Immature natural killer cell (primary cell): ENCODE data around the gene NRG2. TPM values are rescaled to one million over a fixed set of nuclear protein-coding genes. Genes with fewer than 3 reads are reported as not detected.

Experiments
- DNase-seq, 3 donors: peaks; one replicate each; pipeline ENCODE4 v3.0.0; 2022; ENCODE audit warnings: mixed read lengths in 1 of 3
- H3K27ac Mint-ChIP-seq, 6 donors: one replicate each; pipeline ENCODE4 v1.8.0; 2020; ENCODE audit warnings: mixed read lengths in 6 of 6, mild to moderate bottlenecking in 5 of 6, inconsistent platforms in 4 of 6, moderate library complexity in 3 of 6
- H3K27me3 Mint-ChIP-seq, 3 donors: one replicate each; pipeline ENCODE4 v1.8.0; 2020 to 2021; ENCODE audit warnings: low read depth in 3 of 3, mild to moderate bottlenecking in 3 of 3, mixed read lengths in 3 of 3, moderate library complexity in 3 of 3, inconsistent platforms in 1 of 3
- H3K36me3 Mint-ChIP-seq, 3 donors: one replicate each; pipeline ENCODE4 v1.8.0; 2020; ENCODE audit warnings: mixed read lengths in 3 of 3, inconsistent platforms in 2 of 3, mild to moderate bottlenecking in 2 of 3
- H3K4me1 Mint-ChIP-seq, 2 donors: one replicate each; pipeline ENCODE4 v1.8.0; 2020; ENCODE audit warnings: inconsistent platforms in 2 of 2, mild to moderate bottlenecking in 2 of 2, mixed read lengths in 2 of 2, moderate library complexity in 1 of 2
- H3K4me3 Mint-ChIP-seq, 5 donors: one replicate each; pipeline ENCODE4 v1.8.0; 2020; ENCODE audit warnings: mild to moderate bottlenecking in 5 of 5, mixed read lengths in 5 of 5, inconsistent platforms in 3 of 5, moderate library complexity in 3 of 5
- H3K9me3 Mint-ChIP-seq, 6 donors: one replicate each; pipeline ENCODE4 v1.8.0; 2020; ENCODE audit warnings: mild to moderate bottlenecking in 6 of 6, mixed read lengths in 6 of 6, inconsistent platforms in 4 of 6, moderate library complexity in 3 of 6
- polyA plus RNA-seq, 3 donors: library from polyadenylated mRNA; unstranded; fragments of 300-500 nt; fragmentation: Illumina TruSeq; gene quantifications; one replicate each; pipeline ENCODE4 v1.2.3, GENCODE V29; 2021

The NRG2 gene
- polyA plus RNA-seq, 3 donors from 2014 or later = 0.08 to 0.21 (median 0.08) TPM

DNA sequence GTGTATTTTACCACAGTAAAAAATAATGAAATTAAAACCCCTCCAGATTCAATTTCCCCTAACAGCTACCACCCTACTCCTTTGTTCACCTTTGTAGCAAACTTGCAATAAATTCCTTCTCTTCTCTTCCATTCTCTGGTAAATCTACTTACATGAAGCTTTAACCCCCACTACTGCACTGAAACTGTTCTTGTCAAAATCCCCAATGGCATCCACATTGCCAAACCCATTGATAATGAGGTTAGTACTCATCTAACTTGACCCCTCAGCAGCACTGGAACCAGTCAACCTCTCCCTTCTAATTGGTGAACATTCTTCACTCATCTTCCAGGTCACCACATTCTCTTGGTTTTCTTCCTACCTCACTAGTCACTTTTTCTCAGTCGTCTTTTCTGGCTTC is 29.6 kb downstream of the NRG2 start:
- Mint-ChIP-seq H3K27ac (no peak overlapping the region), H3K4me3 (no peak overlapping the region), H3K4me1 (no peaks in the 10 kb centered on the region), H3K36me3 (no peaks in the 10 kb centered on the region), H3K9me3 (no peaks in the 10 kb centered on the region), H3K27me3 (peaks cover 0 to 2% (median 0%) of the 10 kb centered on the region in 3 donors)
- DNase-seq = no peak

DNA sequence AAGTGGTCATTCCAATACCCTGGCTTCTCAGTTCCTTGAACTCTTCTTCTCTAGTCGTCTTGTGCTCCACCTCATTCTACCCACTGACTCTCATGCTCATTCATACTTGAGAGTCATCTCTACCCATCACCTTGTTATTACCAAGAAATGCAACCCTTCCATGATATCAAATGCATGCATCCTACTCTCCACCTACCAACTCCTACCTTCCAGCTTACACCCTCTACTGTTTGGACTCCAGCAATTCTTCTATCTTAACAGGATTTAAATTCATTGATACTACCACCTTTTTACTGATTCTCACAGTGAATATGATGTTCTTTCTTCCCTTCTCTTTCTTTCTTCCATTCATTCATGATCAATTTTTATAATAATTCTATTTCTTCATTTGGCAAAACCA is 30.7 kb downstream of the NRG2 start:
- H3K27ac Mint-ChIP-seq = no peak overlapping the region
- no peak overlapping the region for H3K4me3 Mint-ChIP-seq
- DNase-seq = no peak
- H3K4me1 Mint-ChIP-seq = no peaks in the 10 kb centered on the region
- no peaks in the 10 kb centered on the region for H3K9me3 Mint-ChIP-seq
- no peaks in the 10 kb centered on the region for H3K36me3 Mint-ChIP-seq
- peaks cover 0 to 2% (median 0%) of the 10 kb centered on the region in 3 donors for H3K27me3 Mint-ChIP-seq

DNA sequence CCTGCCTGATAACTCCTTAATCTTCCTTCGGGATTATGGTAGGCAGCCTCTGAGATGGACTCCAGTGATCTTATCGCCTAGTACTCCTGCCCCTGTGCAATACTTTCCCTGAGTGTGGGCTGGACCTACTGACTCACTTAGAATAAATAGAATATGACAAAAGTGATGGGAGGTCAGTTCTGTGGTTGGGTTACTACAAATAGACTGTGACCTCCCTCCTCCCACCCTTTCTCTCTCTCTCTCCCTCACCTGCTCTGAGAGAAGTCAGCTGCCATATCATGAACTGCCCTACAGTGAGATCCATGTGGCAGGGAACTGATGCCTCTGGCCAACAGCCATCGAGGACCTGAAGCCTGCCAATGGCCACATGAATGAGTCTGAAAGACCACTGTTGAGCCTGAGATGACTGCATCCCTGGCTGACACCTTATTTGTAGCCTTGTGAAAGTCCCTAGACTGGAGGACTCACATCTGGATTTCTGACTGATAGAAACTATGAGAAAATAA is 31.7 kb downstream of the NRG2 start:
- no peaks in the 10 kb centered on the region for H3K36me3 Mint-ChIP-seq
- no peaks in the 10 kb centered on the region for H3K9me3 Mint-ChIP-seq
- H3K27ac Mint-ChIP-seq = no peak overlapping the region
- peaks cover 0 to 2% (median 0%) of the 10 kb centered on the region in 3 donors for H3K27me3 Mint-ChIP-seq
- no peak for DNase-seq
- no peaks in the 10 kb centered on the region for H3K4me1 Mint-ChIP-seq
- no peak overlapping the region for H3K4me3 Mint-ChIP-seq

DNA sequence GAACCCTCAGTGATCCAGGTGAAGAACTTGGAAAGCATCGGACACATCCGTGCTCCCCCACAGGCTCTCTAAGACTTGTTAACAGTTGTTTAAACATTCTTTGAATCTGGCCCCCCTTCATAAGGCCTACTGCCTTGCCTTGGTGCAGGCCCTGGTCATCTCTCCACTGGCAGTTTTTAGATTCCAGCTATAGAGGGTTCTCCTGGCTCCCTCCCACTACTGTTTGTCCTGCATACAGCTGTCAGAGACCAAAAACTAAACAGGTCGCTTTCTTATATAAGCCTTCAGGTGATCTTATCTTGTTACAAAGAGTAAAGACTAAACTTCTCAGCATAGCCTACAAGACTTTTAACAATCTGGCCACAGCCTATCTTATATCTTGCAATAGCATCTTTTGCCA is 32.3 kb downstream of the NRG2 start:
- no peak for DNase-seq
- Mint-ChIP-seq H3K27me3 (peaks cover 0 to 2% (median 0%) of the 10 kb centered on the region in 3 donors), H3K4me1 (no peaks in the 10 kb centered on the region), H3K9me3 (no peaks in the 10 kb centered on the region), H3K36me3 (no peaks in the 10 kb centered on the region), H3K4me3 (no peak overlapping the region), H3K27ac (no peak overlapping the region)

DNA sequence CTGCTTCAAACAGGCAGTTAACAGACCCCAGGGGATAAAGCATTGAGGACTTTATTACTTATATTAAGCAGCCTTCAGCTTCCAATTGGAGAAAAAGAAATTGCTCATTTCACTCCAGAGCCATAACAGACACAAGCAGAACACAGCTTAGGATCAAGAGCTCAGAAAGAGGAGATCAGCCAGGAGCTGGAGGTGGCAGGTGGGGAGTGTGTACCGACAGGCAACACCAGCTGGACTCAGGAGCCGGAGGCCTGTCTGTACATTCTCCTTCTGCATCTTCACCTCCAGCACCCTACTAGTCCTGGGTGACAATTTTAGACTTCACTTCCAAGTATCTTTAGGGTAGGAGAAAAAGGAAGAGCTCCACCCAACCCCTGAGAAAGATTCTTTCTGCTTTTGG is 35.8 kb downstream of the NRG2 start:
- Mint-ChIP-seq H3K27me3 (peaks cover 1 to 7% (median 5%) of the 10 kb centered on the region in 3 donors), H3K36me3 (no peaks in the 10 kb centered on the region), H3K4me1 (no peaks in the 10 kb centered on the region), H3K4me3 (no peak overlapping the region), H3K27ac (no peak overlapping the region), H3K9me3 (no peaks in the 10 kb centered on the region)
- no peak for DNase-seq

DNA sequence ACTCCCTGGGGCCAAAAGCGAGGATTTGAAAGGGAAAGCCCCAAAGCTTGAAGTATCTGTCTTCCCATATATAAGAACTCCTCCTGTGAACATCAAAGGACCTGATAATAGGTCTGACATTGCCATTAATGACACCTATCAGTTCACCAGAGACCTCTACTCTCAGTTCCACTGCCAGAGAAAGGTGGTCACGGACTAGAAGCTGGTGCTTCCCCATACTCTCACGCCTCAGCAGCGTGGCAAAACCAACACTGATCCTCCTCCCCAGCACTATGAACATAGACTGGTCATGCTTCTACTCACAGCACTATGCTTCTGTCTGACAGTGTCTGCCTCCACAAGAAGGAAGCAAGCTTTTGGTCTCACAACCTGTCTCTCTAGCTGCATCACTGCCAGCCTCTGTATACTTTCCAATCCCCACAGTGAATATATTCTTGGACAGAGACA is 37.9 kb downstream of the NRG2 start:
- Mint-ChIP-seq H3K4me1 (no peaks in the 10 kb centered on the region), H3K4me3 (no peak overlapping the region), H3K9me3 (no peaks in the 10 kb centered on the region), H3K27me3 (peaks cover 3 to 8% (median 7%) of the 10 kb centered on the region in 3 donors), H3K36me3 (no peaks in the 10 kb centered on the region), H3K27ac (no peak overlapping the region)
- no peak for DNase-seq

DNA sequence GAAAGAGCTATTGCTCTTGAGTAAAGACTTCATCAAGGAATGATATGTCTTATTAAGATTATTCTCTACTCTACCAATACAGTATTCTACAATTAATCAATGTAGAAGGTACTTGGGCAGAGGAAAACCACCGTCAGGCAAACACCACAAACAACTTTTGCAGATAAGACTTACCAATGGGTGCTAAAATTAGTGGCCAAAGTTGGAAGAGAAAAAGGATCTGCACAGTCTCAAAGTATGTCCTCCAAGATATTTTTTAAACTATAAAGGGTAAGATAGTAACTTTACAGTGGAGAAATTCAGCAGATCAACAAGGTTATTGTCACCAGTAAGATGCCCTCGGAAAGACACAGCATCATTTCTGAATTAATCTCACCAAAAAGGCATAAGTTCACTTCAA is 38.9 kb downstream of the NRG2 start:
- no peak for DNase-seq
- Mint-ChIP-seq H3K4me1 (no peaks in the 10 kb centered on the region), H3K36me3 (no peaks in the 10 kb centered on the region), H3K27ac (no peak overlapping the region), H3K4me3 (no peak overlapping the region), H3K9me3 (no peaks in the 10 kb centered on the region), H3K27me3 (peaks cover 3 to 13% (median 9%) of the 10 kb centered on the region in 3 donors)

DNA sequence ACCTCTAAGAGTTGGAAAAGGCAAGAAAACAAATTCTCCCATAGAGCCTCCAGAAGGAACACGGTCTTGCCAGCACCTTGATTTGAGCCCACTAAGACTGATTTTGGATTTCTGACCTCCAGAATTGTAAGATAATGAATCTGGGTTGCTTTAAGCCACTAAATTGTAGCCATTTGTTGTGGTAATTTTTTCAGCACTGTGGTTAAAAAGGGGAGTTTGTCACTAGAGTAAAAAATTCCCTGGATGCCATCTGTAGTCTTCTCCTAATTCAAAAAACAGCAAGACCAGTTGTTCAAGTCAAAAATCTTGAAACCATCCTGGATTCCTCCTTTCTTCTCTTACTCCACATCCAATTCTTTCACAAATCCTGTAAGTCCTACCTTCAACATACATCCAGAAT is 39.6 kb downstream of the NRG2 start:
- no peaks in the 10 kb centered on the region for H3K9me3 Mint-ChIP-seq
- H3K27me3 Mint-ChIP-seq = peaks cover 3 to 14% (median 9%) of the 10 kb centered on the region in 3 donors
- H3K4me3 Mint-ChIP-seq = no peak overlapping the region
- DNase-seq = no peak
- no peaks in the 10 kb centered on the region for H3K4me1 Mint-ChIP-seq
- H3K36me3 Mint-ChIP-seq = no peaks in the 10 kb centered on the region
- no peak overlapping the region for H3K27ac Mint-ChIP-seq

DNA sequence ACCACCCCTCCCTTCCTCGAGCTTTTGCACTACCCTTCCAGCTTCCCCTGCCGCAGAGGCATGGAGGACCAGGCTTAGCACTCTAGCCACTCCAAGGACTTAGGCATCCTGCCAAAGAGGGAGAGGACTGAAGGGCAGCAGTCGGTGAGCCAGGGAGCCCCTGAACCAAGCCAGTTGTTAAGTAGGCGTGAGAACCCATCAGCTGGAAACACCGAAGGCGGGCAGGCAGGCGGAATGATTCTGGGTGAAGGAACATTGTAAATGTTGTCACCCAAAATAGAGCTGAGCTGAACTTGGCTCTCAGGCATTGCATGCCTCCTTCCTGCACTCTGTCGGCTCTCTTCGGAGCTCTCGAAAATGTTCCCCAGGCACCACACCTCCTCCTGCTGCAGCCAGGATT is 42.8 kb downstream of the NRG2 start:
- H3K27me3 Mint-ChIP-seq = peaks cover 4 to 12% (median 10%) of the 10 kb centered on the region in 3 donors
- no peaks in the 10 kb centered on the region for H3K4me1 Mint-ChIP-seq
- H3K9me3 Mint-ChIP-seq = no peaks in the 10 kb centered on the region
- H3K27ac Mint-ChIP-seq = no peak overlapping the region
- no peak for DNase-seq
- no peak overlapping the region for H3K4me3 Mint-ChIP-seq
- no peaks in the 10 kb centered on the region for H3K36me3 Mint-ChIP-seq

DNA sequence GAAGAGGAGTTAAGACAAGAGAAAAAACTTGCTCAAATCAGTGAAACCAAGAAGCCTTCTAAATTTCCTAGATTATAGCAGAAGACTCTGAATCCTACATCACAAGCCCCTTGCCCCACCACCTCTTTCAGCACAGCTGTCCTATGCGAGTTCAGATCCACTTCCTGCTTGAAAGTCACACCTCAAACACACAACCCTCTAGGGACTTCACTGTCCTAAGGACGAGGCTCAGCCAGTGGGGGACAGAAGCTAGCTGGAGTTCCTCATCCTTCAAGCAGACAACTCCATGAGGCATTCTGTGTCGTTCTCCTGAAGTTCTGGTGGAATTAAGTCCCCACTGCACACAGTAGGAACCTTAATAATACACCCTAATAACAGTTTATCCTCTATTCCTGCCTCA is 44.3 kb downstream of the NRG2 start:
- no peaks in the 10 kb centered on the region for H3K9me3 Mint-ChIP-seq
- no peak overlapping the region for H3K4me3 Mint-ChIP-seq
- DNase-seq = no peak
- peaks cover 4 to 16% (median 9%) of the 10 kb centered on the region in 3 donors for H3K27me3 Mint-ChIP-seq
- H3K36me3 Mint-ChIP-seq = no peaks in the 10 kb centered on the region
- H3K4me1 Mint-ChIP-seq = no peaks in the 10 kb centered on the region
- H3K27ac Mint-ChIP-seq = no peak overlapping the region

DNA sequence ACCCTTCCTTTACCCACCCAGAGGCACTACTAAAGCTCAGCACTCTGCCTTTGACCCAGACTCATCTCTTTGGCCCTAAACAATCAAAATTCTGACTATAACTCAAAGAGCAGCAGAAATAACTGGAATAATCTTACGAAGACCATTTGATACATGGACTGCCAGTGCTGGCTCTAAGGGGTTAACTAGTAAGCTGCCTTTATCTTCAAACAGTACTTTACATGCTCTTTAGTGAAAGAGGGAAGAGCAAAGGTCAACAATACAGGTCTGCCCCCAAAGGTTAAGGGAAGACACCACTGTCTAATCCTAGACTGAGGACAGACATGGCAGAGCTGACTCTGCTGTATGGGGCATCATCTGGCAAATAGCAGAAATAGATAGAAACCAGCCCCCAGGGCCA is 45.8 kb downstream of the NRG2 start:
- peaks cover 3 to 19% (median 8%) of the 10 kb centered on the region in 3 donors for H3K27me3 Mint-ChIP-seq
- H3K4me1 Mint-ChIP-seq = no peaks in the 10 kb centered on the region

DNA sequence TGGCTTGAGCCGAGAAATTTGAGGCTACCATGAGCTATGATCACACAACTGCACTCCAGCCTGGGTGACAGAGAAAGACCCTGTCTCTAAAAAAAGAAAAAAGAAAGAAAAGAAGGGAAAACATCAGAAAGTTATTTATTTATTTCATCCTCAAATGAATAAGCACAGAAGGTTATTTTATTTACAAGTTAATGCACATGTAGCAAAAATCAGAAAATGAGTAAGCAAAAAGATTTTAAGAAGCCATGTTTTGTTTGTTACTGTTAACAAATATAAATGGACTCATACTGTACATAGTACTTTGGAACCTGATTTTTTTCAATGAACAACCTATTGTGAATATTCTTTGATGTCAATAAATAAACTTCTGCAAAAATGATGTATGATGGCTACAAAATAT is 47.2 kb downstream of the NRG2 start:
- H3K27ac Mint-ChIP-seq = no peak overlapping the region
- H3K27me3 Mint-ChIP-seq = peaks cover 3 to 19% (median 8%) of the 10 kb centered on the region in 3 donors
- H3K9me3 Mint-ChIP-seq = no peaks in the 10 kb centered on the region
- H3K4me3 Mint-ChIP-seq = no peak overlapping the region
- DNase-seq = no peak
- no peaks in the 10 kb centered on the region for H3K36me3 Mint-ChIP-seq
- H3K4me1 Mint-ChIP-seq = no peaks in the 10 kb centered on the region

More for the DNA sequence above, 45.8 kb downstream of the NRG2 start:
- Mint-ChIP-seq H3K9me3 (no peaks in the 10 kb centered on the region), H3K4me3 (no peak overlapping the region), H3K36me3 (no peaks in the 10 kb centered on the region), H3K27ac (no peak overlapping the region)
- no peak for DNase-seq

DNA sequence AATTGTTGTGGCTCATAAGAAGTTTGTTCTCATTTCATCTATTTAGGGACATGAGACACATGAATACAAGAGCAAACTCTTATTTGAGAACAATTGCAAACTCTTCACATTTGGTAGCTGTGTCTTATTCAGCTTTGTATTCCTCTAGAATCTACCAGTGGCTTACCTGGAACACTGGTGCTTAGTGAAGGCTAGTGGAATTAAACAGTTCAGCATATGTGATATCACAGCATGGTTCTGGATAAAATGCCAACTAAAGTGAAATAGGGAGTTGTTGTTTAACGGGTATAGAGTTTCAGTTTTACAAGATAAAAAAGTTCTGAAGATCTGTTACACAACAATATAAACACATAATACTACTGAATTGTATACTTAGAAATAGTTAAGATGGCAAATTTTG is 48.9 kb downstream of the NRG2 start:
- no peak overlapping the region for H3K4me3 Mint-ChIP-seq
- H3K27me3 Mint-ChIP-seq = peaks cover 1 to 14% (median 6%) of the 10 kb centered on the region in 3 donors
- H3K27ac Mint-ChIP-seq = no peak overlapping the region
- H3K9me3 Mint-ChIP-seq = no peaks in the 10 kb centered on the region
- no peaks in the 10 kb centered on the region for H3K4me1 Mint-ChIP-seq
- no peaks in the 10 kb centered on the region for H3K36me3 Mint-ChIP-seq
- no peak for DNase-seq

DNA sequence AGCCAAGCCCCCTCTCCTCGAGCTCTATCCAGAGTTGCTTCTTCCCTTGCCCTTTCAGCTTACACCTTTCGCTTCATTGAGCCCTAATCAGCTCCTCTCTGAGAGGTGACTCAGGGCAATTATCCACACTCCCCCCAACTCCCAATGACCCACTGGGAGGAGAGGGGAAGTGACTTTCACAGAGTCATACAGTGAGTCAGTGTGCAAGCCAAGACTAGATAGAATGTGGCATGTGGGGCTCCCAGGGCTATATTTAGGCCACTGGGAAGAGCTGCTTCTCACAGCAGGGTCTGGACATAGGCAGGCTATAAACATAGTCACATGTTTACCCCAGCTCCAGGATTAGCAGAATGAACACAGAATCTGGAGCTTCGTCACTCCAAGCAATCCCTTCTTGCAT is 57.4 kb downstream of the NRG2 start:
- DNase-seq = no peak
- H3K4me1 Mint-ChIP-seq = no peaks in the 10 kb centered on the region
- no peak overlapping the region for H3K4me3 Mint-ChIP-seq
- peaks cover 0 to 19% (median 1%) of the 10 kb centered on the region in 3 donors for H3K27me3 Mint-ChIP-seq
- H3K9me3 Mint-ChIP-seq = no peaks in the 10 kb centered on the region
- H3K36me3 Mint-ChIP-seq = no peaks in the 10 kb centered on the region
- no peak overlapping the region for H3K27ac Mint-ChIP-seq

DNA sequence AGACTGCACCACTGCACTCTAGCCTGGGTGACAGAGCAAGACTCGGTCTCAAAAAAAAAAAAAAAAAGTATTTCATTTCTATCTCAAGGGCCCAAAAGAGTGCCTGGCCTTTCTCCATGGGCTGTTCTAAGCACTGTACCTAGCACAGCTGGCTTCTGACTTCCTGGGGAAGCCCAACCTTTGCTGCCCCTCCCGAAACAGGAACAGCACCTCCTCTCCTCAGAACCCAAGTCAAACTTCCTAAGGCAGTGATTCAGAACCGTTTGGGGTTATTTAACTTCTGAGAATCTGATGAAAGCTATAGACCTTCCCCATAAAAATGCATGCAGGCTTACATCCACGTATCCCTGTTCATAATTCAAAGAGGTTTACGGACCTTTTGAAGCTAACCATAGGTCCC is 57.8 kb downstream of the NRG2 start:
- Mint-ChIP-seq H3K36me3 (no peaks in the 10 kb centered on the region), H3K9me3 (no peaks in the 10 kb centered on the region), H3K27ac (no peak overlapping the region), H3K4me3 (no peak overlapping the region), H3K4me1 (no peaks in the 10 kb centered on the region), H3K27me3 (peaks cover 0 to 23% (median 1%) of the 10 kb centered on the region in 3 donors)
- no peak for DNase-seq
